ENCODE measurements around the gene FITM2.

Gene FITM2

GRCh38 chr20:44268802-44269201 lies 42.2 kb downstream of the FITM2 start:
- H3K23ac ChIP-seq (ENCODE audit: low read depth, low read length, poor library complexity), result no peak overlapping the region
- WGBS, 2 donors (ENCODE audit: extremely low coverage in 2 of 2, insufficient read length in 2 of 2, insufficient replicate concordance in 1 of 2), result no CpG with 5 or more reads among the region's 5 CpGs
- H3K4ac ChIP-seq (ENCODE audit: low read length), result no peak overlapping the region
- no peak overlapping the region for H4K8ac ChIP-seq (ENCODE audit: low read depth, low read length)
- no peak overlapping the region for H4K91ac ChIP-seq (ENCODE audit: low read depth, low read length, poor library complexity)
- no peak overlapping the region for H3K18ac ChIP-seq (ENCODE audit: low read length)
- no peak for DNase-seq (ENCODE audit: low spot score)
- H3K79me1 ChIP-seq (ENCODE audit: low read depth, low read length), result no peaks in the 10 kb centered on the region
- H3K9ac ChIP-seq (ENCODE audit: low read depth, low read length, poor library complexity), result no peak overlapping the region
- no peak overlapping the region for H2BK5ac ChIP-seq (ENCODE audit: low read length)
- H3K27ac ChIP-seq (replicated peaks; ENCODE audit: low read length), result no peak overlapping the region
- H2BK12ac ChIP-seq (ENCODE audit: low read length), result no peak overlapping the region
- H2BK120ac ChIP-seq (ENCODE audit: low read depth, low read length), result no peak overlapping the region
- no peak overlapping the region for H3K4me3 ChIP-seq (ENCODE audit: low read length in 2 of 2)
- H3K9me3 ChIP-seq (replicated peaks in 1 of 2; ENCODE audit: control insufficient read depth in 2 of 2, insufficient read depth in 1 of 2, low read depth in 1 of 2, low read length in 2 of 2), result peaks cover 0 to 6% of the 10 kb centered on the region in 2 donors
- H3K4me2 ChIP-seq (ENCODE audit: insufficient read depth, low read length, poor library complexity, severe bottlenecking), result no peak overlapping the region
- H3K36me3 ChIP-seq (replicated peaks in 1 of 2; ENCODE audit: control insufficient read depth in 2 of 2, insufficient read depth in 2 of 2, low read length in 2 of 2), result peaks cover 0 to 3% of the 10 kb centered on the region in 2 donors
- no peak overlapping the region for H3K14ac ChIP-seq (ENCODE audit: low read length)
- H2AFZ ChIP-seq (ENCODE audit: low read length), result no peak overlapping the region
- H2BK15ac ChIP-seq (ENCODE audit: low read length), result no peak overlapping the region
- no peak overlapping the region for H2AK5ac ChIP-seq (ENCODE audit: low read depth, low read length)
- H3K27me3 ChIP-seq (ENCODE audit: control insufficient read depth in 3 of 3, insufficient read depth in 3 of 3, low read depth in 1 of 3, low read length in 3 of 3), result no peaks in the 10 kb centered on the region
- H3K4me1 ChIP-seq (ENCODE audit: control insufficient read depth in 2 of 2, insufficient read depth in 1 of 2, low read depth in 1 of 2, low read length in 2 of 2), result peaks cover 0 to 7% of the 10 kb centered on the region in 2 donors

- Histone ChIP-seq H3K18ac (ENCODE audit: low read length) (no peak overlapping the region), H2BK12ac (ENCODE audit: low read length) (no peak overlapping the region), H2AK5ac (ENCODE audit: low read depth, low read length) (no peak overlapping the region), H2BK15ac (ENCODE audit: low read length) (no peak overlapping the region), H3K79me1 (ENCODE audit: low read depth, low read length) (no peaks in the 10 kb centered on the region), H3K4me1 (ENCODE audit: control insufficient read depth in 2 of 2, insufficient read depth in 1 of 2, low read depth in 1 of 2, low read length in 2 of 2) (no peaks in the 10 kb centered on the region), H3K27ac (replicated peaks; ENCODE audit: low read length) (no peak overlapping the region), H2BK5ac (ENCODE audit: low read length) (no peak overlapping the region), H3K4me2 (ENCODE audit: insufficient read depth, low read length, poor library complexity, severe bottlenecking) (no peak overlapping the region), H2BK120ac (ENCODE audit: low read depth, low read length) (no peak overlapping the region), H3K27me3 (ENCODE audit: control insufficient read depth in 3 of 3, insufficient read depth in 3 of 3, low read depth in 1 of 3, low read length in 3 of 3) (no peaks in the 10 kb centered on the region), H4K91ac (ENCODE audit: low read depth, low read length, poor library complexity) (no peak overlapping the region), H3K4ac (ENCODE audit: low read length) (no peak overlapping the region), H3K14ac (ENCODE audit: low read length) (no peak overlapping the region), H4K8ac (ENCODE audit: low read depth, low read length) (no peak overlapping the region), H3K9ac (ENCODE audit: low read depth, low read length, poor library complexity) (no peak overlapping the region), H3K23ac (ENCODE audit: low read depth, low read length, poor library complexity) (no peak overlapping the region), H3K36me3 (replicated peaks in 1 of 2; ENCODE audit: control insufficient read depth in 2 of 2, insufficient read depth in 2 of 2, low read length in 2 of 2) (peaks cover 0 to 3% of the 10 kb centered on the region in 2 donors), H3K9me3 (replicated peaks in 1 of 2; ENCODE audit: control insufficient read depth in 2 of 2, insufficient read depth in 1 of 2, low read depth in 1 of 2, low read length in 2 of 2) (peaks cover 0 to 2% of the 10 kb centered on the region in 2 donors), H2AFZ (ENCODE audit: low read length) (no peak overlapping the region), H3K4me3 (ENCODE audit: low read length in 2 of 2) (no peak overlapping the region)
- no peak for DNase-seq (ENCODE audit: low spot score)
- WGBS, 2 donors (ENCODE audit: extremely low coverage in 2 of 2, insufficient read length in 2 of 2, insufficient replicate concordance in 1 of 2), result no CpG with 5 or more reads among the region's 5 CpGs
Observed at GRCh38 chr20:44264287-44264686, 46.7 kb downstream of the FITM2 start.

- peak overlapping the region; percentile 24 for H4K91ac ChIP-seq (ENCODE audit: low read depth, low read length, poor library complexity)
- H2AK5ac ChIP-seq (ENCODE audit: low read depth, low read length), result no peak overlapping the region
- peak overlapping the region; percentile 76 for H3K14ac ChIP-seq (ENCODE audit: low read length)
- no peak overlapping the region for H2BK15ac ChIP-seq (ENCODE audit: low read length)
- H3K4me1 ChIP-seq (ENCODE audit: control insufficient read depth in 2 of 2, insufficient read depth in 1 of 2, low read depth in 1 of 2, low read length in 2 of 2), result no peaks in the 10 kb centered on the region
- H3K4me3 ChIP-seq (ENCODE audit: low read length in 2 of 2), result no peak overlapping the region
- no peak overlapping the region for H2BK5ac ChIP-seq (ENCODE audit: low read length)
- peaks cover 0 to under 1% of the 10 kb centered on the region in 2 donors for H3K36me3 ChIP-seq (replicated peaks in 1 of 2; ENCODE audit: control insufficient read depth in 2 of 2, insufficient read depth in 2 of 2, low read length in 2 of 2)
- DNase-seq (ENCODE audit: low spot score), result no peak
- peaks cover 2% of the 10 kb centered on the region for H3K79me1 ChIP-seq (ENCODE audit: low read depth, low read length)
- WGBS, 2 donors (ENCODE audit: extremely low coverage in 2 of 2, insufficient read length in 2 of 2, insufficient replicate concordance in 1 of 2), result no CpG with 5 or more reads among the region's 28 CpGs
- peak overlapping the region; percentile 74 for H3K9ac ChIP-seq (ENCODE audit: low read depth, low read length, poor library complexity)
- H3K9me3 ChIP-seq (replicated peaks in 1 of 2; ENCODE audit: control insufficient read depth in 2 of 2, insufficient read depth in 1 of 2, low read depth in 1 of 2, low read length in 2 of 2), result no peaks in the 10 kb centered on the region
- no peak overlapping the region for H2BK12ac ChIP-seq (ENCODE audit: low read length)
- H2AFZ ChIP-seq (ENCODE audit: low read length), result no peak overlapping the region
- H3K27me3 ChIP-seq (ENCODE audit: control insufficient read depth in 3 of 3, insufficient read depth in 3 of 3, low read depth in 1 of 3, low read length in 3 of 3), result peaks cover 0 to 2% (median 0%) of the 10 kb centered on the region in 3 experiments
- H3K4ac ChIP-seq (ENCODE audit: low read length), result no peak overlapping the region
- no peak overlapping the region for H4K8ac ChIP-seq (ENCODE audit: low read depth, low read length)
- H3K4me2 ChIP-seq (ENCODE audit: insufficient read depth, low read length, poor library complexity, severe bottlenecking), result no peak overlapping the region
- no peak overlapping the region for H3K18ac ChIP-seq (ENCODE audit: low read length)
- no peak overlapping the region for H3K27ac ChIP-seq (replicated peaks; ENCODE audit: low read length)
- no peak overlapping the region for H3K23ac ChIP-seq (ENCODE audit: low read depth, low read length, poor library complexity)
- H2BK120ac ChIP-seq (ENCODE audit: low read depth, low read length), result no peak overlapping the region
Observed at GRCh38 chr20:44258226-44258890, 52.6 kb downstream of the FITM2 start.

- no peak overlapping the region for H3K4ac ChIP-seq (ENCODE audit: low read length)
- WGBS, 2 donors (ENCODE audit: extremely low coverage in 2 of 2, insufficient read length in 2 of 2, insufficient replicate concordance in 1 of 2), result no CpG with 5 or more reads among the region's 21 CpGs
- H3K79me1 ChIP-seq (ENCODE audit: low read depth, low read length), result peaks cover 2% of the 10 kb centered on the region
- H3K4me2 ChIP-seq (ENCODE audit: insufficient read depth, low read length, poor library complexity, severe bottlenecking), result no peak overlapping the region
- H4K91ac ChIP-seq (ENCODE audit: low read depth, low read length, poor library complexity), result no peak overlapping the region
- H2AFZ ChIP-seq (ENCODE audit: low read length), result no peak overlapping the region
- H3K4me1 ChIP-seq (ENCODE audit: control insufficient read depth in 2 of 2, insufficient read depth in 1 of 2, low read depth in 1 of 2, low read length in 2 of 2), result no peaks in the 10 kb centered on the region
- H2BK12ac ChIP-seq (ENCODE audit: low read length), result no peak overlapping the region
- peaks cover 0 to 1% of the 10 kb centered on the region in 2 donors for H3K36me3 ChIP-seq (replicated peaks in 1 of 2; ENCODE audit: control insufficient read depth in 2 of 2, insufficient read depth in 2 of 2, low read length in 2 of 2)
- no peak overlapping the region for H3K4me3 ChIP-seq (ENCODE audit: low read length in 2 of 2)
- no peak overlapping the region for H3K27ac ChIP-seq (replicated peaks; ENCODE audit: low read length)
- no peak overlapping the region for H2BK120ac ChIP-seq (ENCODE audit: low read depth, low read length)
- H3K27me3 ChIP-seq (ENCODE audit: control insufficient read depth in 3 of 3, insufficient read depth in 3 of 3, low read depth in 1 of 3, low read length in 3 of 3), result peaks cover 0 to 2% (median 0%) of the 10 kb centered on the region in 3 experiments
- DNase-seq (ENCODE audit: low spot score), result no peak
- no peak overlapping the region for H2AK5ac ChIP-seq (ENCODE audit: low read depth, low read length)
- no peaks in the 10 kb centered on the region for H3K9me3 ChIP-seq (replicated peaks in 1 of 2; ENCODE audit: control insufficient read depth in 2 of 2, insufficient read depth in 1 of 2, low read depth in 1 of 2, low read length in 2 of 2)
- H2BK5ac ChIP-seq (ENCODE audit: low read length), result no peak overlapping the region
- H3K14ac ChIP-seq (ENCODE audit: low read length), result no peak overlapping the region
- no peak overlapping the region for H2BK15ac ChIP-seq (ENCODE audit: low read length)
- H3K23ac ChIP-seq (ENCODE audit: low read depth, low read length, poor library complexity), result peak overlapping the region; percentile 48
- no peak overlapping the region for H3K9ac ChIP-seq (ENCODE audit: low read depth, low read length, poor library complexity)
- H4K8ac ChIP-seq (ENCODE audit: low read depth, low read length), result peak overlapping the region; percentile 31
- no peak overlapping the region for H3K18ac ChIP-seq (ENCODE audit: low read length)
Observed at GRCh38 chr20:44256961-44257360, 54.0 kb downstream of the FITM2 start.

Data from neuronal stem cell (in vitro differentiated cells).